ENCODE results near the gene AFMID. TPM values are rescaled to one million over a fixed set of nuclear protein-coding genes. Genes with fewer than 3 reads are reported as not detected.

Gene AFMID
- total and polyA plus RNA-seq, 2 of the 13 experiments (the other 11 are each of a cell fraction or from before 2014, with no cell fraction given) = 249 to 270 TPM

DNA sequence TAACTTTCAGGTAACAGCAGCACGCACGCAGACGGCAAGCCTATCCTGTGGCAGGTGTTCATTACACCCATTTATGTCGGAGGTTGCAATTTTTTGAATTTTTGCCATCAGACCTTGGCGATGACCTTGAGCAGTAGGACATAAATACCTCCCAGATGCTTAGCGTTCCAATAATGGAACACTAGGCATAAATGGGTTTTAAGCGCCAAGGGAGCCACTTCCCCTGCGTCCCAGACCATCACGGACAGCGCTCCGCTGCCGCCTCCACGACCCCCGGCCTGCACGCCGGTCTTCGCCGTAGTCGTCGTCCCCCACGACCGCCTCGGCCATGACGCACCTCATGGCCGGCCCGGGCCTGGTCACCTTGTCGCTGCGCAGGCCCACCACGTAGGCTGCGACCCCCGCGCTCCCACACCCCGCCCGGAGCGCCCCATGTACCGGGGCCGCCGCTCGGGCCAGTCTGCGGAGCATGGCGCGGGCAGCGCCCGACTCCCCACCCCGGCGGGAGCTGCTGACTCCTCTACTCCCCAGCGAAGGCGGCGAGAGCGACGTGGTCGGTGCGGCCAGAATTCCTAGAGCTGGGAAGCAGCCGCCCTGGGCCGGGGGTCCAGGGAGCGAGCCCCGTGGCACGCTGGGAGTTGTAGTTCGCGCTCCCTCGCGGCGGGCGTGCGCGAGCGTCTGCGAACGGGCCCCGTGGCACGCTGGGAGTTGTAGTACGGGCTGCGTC is 66.9 kb downstream of the AFMID start (continued):
- TF ChIP-seq, protein P1, sequence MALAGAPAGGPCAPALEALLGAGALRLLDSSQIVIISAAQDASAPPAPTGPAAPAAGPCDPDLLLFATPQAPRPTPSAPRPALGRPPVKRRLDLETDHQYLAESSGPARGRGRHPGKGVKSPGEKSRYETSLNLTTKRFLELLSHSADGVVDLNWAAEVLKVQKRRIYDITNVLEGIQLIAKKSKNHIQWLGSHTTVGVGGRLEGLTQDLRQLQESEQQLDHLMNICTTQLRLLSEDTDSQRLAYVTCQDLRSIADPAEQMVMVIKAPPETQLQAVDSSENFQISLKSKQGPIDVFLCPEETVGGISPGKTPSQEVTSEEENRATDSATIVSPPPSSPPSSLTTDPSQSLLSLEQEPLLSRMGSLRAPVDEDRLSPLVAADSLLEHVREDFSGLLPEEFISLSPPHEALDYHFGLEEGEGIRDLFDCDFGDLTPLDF (CRISPR knock-in tag; IDR thresholded peaks at IDR 0.05) = peak; percentile 52; the same call in 1 of the 2 replicates
- no peak for TF ChIP-seq ZNF644 (CRISPR knock-in tag; IDR thresholded peaks at IDR 0.05; ENCODE audit: low read depth)
- TF ChIP-seq SUZ12 (IDR thresholded peaks at IDR 0.05; ENCODE audit: low read depth, low read length) = peak; percentile 96
- TF ChIP-seq ARNTL (CRISPR knock-in tag; IDR thresholded peaks at IDR 0.05) = 0 out of 2 replicates have a peak, but pooled peaks have one; percentile 21
- TF ChIP-seq SMARCC2 (IDR thresholded peaks at IDR 0.05) = no peak
- TF ChIP-seq, protein P2, sequence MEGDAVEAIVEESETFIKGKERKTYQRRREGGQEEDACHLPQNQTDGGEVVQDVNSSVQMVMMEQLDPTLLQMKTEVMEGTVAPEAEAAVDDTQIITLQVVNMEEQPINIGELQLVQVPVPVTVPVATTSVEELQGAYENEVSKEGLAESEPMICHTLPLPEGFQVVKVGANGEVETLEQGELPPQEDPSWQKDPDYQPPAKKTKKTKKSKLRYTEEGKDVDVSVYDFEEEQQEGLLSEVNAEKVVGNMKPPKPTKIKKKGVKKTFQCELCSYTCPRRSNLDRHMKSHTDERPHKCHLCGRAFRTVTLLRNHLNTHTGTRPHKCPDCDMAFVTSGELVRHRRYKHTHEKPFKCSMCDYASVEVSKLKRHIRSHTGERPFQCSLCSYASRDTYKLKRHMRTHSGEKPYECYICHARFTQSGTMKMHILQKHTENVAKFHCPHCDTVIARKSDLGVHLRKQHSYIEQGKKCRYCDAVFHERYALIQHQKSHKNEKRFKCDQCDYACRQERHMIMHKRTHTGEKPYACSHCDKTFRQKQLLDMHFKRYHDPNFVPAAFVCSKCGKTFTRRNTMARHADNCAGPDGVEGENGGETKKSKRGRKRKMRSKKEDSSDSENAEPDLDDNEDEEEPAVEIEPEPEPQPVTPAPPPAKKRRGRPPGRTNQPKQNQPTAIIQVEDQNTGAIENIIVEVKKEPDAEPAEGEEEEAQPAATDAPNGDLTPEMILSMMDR (CRISPR knock-in tag; IDR thresholded peaks at IDR 0.05) = peak; percentile 26
- TF ChIP-seq, protein P3, sequence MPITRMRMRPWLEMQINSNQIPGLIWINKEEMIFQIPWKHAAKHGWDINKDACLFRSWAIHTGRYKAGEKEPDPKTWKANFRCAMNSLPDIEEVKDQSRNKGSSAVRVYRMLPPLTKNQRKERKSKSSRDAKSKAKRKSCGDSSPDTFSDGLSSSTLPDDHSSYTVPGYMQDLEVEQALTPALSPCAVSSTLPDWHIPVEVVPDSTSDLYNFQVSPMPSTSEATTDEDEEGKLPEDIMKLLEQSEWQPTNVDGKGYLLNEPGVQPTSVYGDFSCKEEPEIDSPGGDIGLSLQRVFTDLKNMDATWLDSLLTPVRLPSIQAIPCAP (CRISPR knock-in tag; IDR thresholded peaks at IDR 0.05; ENCODE audit: low read depth) = no peak
- peak; percentile 31; the same call in 1 of the 2 replicates for TF ChIP-seq GABPA (IDR thresholded peaks at IDR 0.05; ENCODE audit: low read depth, low read length)
- TF ChIP-seq GABPA (CRISPR knock-in tag; IDR thresholded peaks at IDR 0.05; ENCODE audit: low read depth) = peak; percentile 75
- TF ChIP-seq ZMYM4 (CRISPR knock-in tag; IDR thresholded peaks at IDR 0.05) = peak; percentile 70; the same call in 1 of the 2 replicates
- TF ChIP-seq ZNF792 (CRISPR knock-in tag; IDR thresholded peaks at IDR 0.05) = peak; percentile 41; the same call in 1 of the 2 replicates
- no peak for TF ChIP-seq GZF1 (CRISPR knock-in tag; IDR thresholded peaks at IDR 0.05)
- TF ChIP-seq KDM6A (CRISPR knock-in tag; IDR thresholded peaks at IDR 0.05; ENCODE audit: low read depth) = no peak
- TF ChIP-seq ZNF839 (CRISPR knock-in tag; IDR thresholded peaks at IDR 0.05; ENCODE audit: borderline replicate concordance) = peak; percentile 94
- no peak for TF ChIP-seq JUN (CRISPR knock-in tag; IDR thresholded peaks at IDR 0.05)
- peak; percentile 84 for TF ChIP-seq YY1 (IDR thresholded peaks at IDR 0.05; ENCODE audit: insufficient read depth, insufficient replicate concordance, low read depth, low read length)
- peak in 1 of 2 experiments; percentile 97; a peak in 2 of 4 replicates for TF ChIP-seq KLF16 (CRISPR knock-in tag; IDR thresholded peaks at IDR 0.05)
- TF ChIP-seq, protein P4, sequence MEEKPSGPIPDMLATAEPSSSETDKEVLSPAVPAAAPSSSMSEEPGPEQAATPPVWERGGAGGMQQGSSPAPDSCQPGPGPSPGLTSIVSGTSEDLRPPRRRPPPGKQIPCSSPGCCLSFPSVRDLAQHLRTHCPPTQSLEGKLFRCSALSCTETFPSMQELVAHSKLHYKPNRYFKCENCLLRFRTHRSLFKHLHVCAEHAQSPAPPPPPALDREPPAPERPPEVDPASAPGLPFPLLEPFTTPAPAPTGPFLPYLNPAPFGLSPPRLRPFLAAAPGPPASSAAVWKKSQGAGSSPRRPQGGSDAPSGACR (CRISPR knock-in tag; IDR thresholded peaks at IDR 0.05) = no peak
- TF ChIP-seq DR1 (CRISPR knock-in tag; IDR thresholded peaks at IDR 0.05) = peak; percentile 64; the same call in 1 of the 2 replicates
- no peak for TF ChIP-seq HHEX (CRISPR knock-in tag; IDR thresholded peaks at IDR 0.05)
- no peak for TF ChIP-seq ZNF382 (CRISPR knock-in tag; IDR thresholded peaks at IDR 0.05; ENCODE audit: borderline replicate concordance)
- no peak; the same call in 1 of the 2 replicates for TF ChIP-seq ZC3H4 (CRISPR knock-in tag; IDR thresholded peaks at IDR 0.05; ENCODE audit: borderline replicate concordance)
- TF ChIP-seq JUNB (CRISPR knock-in tag; IDR thresholded peaks at IDR 0.05; ENCODE audit: borderline replicate concordance) = no peak
- TF ChIP-seq, protein P5, sequence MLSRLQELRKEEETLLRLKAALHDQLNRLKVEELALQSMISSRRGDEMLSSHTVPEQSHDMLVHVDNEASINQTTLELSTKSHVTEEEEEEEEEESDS (CRISPR knock-in tag; IDR thresholded peaks at IDR 0.05; ENCODE audit: borderline replicate concordance) = no peak
- no peak for TF ChIP-seq HOXA7 (CRISPR knock-in tag; IDR thresholded peaks at IDR 0.05)
- TF ChIP-seq ZNF431 (CRISPR knock-in tag; IDR thresholded peaks at IDR 0.05; ENCODE audit: borderline replicate concordance, low read depth) = 0 out of 2 replicates have a peak, but pooled peaks have one; percentile 39
- TF ChIP-seq KLF11 (CRISPR knock-in tag; IDR thresholded peaks at IDR 0.05) = 0 out of 2 replicates have a peak, but pooled peaks have one; percentile 37
- peak; percentile 26; the same call in 1 of the 2 replicates for TF ChIP-seq NCOA2 (CRISPR knock-in tag; IDR thresholded peaks at IDR 0.05)

All from HepG2 (cell line).